HL-60 (cell line): ENCODE results near the gene DENND1A.

Source experiments
- CTCF ChIP-seq: IDR thresholded peaks from one replicate; pipeline ENCODE4 v1.5.1; 2011; ENCODE audit warnings: low read length, control low read depth, inconsistent platforms; ENCODE audit not compliant: insufficient read depth
- GABPA ChIP-seq: IDR thresholded peaks from 2 replicates; pipeline ENCODE4 v1.6.1; 2012; ENCODE audit warnings: low read depth
- POLR2AphosphoS5 ChIP-seq: IDR thresholded peaks from 2 replicates; pipeline ENCODE4 v1.6.1; 2012; ENCODE audit warnings: low read depth
- REST ChIP-seq: IDR thresholded peaks from 2 replicates; pipeline ENCODE4 v1.6.1; 2012; ENCODE audit warnings: low read depth; ENCODE audit not compliant: insufficient replicate concordance

GRCh38 chr9:123571240-123571639 lies 358.7 kb downstream of the DENND1A start:
- TF ChIP-seq CTCF: no peak
- no peak for TF ChIP-seq POLR2AphosphoS5
- no peak for TF ChIP-seq REST
- no peak for TF ChIP-seq GABPA
